SK-N-SH treated with all-trans-retinoic acid at 6 μM for 48 hours (cell line): ENCODE data around the gene SLC19A1.

Experiments used
- ATAC-seq: fragments of 200-7000 bp; cut with Tn5 transposase; 3 replicates; pipeline ENCODE4 v1.9.1; 2020; ENCODE audit warnings: mild to moderate bottlenecking, moderate library complexity
- ARNTL ChIP-seq: fragments of 450-650 bp; formaldehyde crosslinking; IDR thresholded peaks from 2 replicates; pipeline ENCODE4 v1.5.0; 2020; ENCODE audit warnings: low read depth, mild to moderate bottlenecking, moderate library complexity, borderline replicate concordance
- BACH2 ChIP-seq: fragments of 250-450 bp; sonication (Bioruptor Pico); IDR thresholded peaks from 2 replicates; pipeline ENCODE4 v1.9.0; 2021; ENCODE audit warnings: mild to moderate bottlenecking, borderline replicate concordance
- CSDC2 ChIP-seq: fragments of 250-450 bp; sonication (Bioruptor Pico); IDR thresholded peaks from 2 replicates; pipeline ENCODE4 v1.5.0; 2020; ENCODE audit warnings: mild to moderate bottlenecking, moderate library complexity
- GLIS3 ChIP-seq: fragments of 250-450 bp; sonication (Bioruptor Pico); IDR thresholded peaks from 2 replicates; pipeline ENCODE4 v1.5.0; 2020; ENCODE audit warnings: mild to moderate bottlenecking, moderate library complexity
- PPARA ChIP-seq: fragments of 250-450 bp; sonication (Bioruptor Pico); IDR thresholded peaks from 2 replicates; pipeline ENCODE4 v1.5.0; 2020; ENCODE audit warnings: mild to moderate bottlenecking, borderline replicate concordance
- RARB ChIP-seq: fragments of 250-450 bp; sonication (Bioruptor Pico); IDR thresholded peaks from 2 replicates; pipeline ENCODE4 v1.8.0; 2021; ENCODE audit warnings: mild to moderate bottlenecking, moderate library complexity
- SNAI2 ChIP-seq: fragments of 250-450 bp; sonication (Bioruptor Pico); IDR thresholded peaks from 2 replicates; pipeline ENCODE4 v1.5.0; 2020; ENCODE audit warnings: mild to moderate bottlenecking, moderate library complexity
- TCF4 ChIP-seq: fragments of 250-450 bp; sonication (Bioruptor Pico); IDR thresholded peaks from 2 replicates; pipeline ENCODE4 v1.8.0; 2021; ENCODE audit warnings: mild to moderate bottlenecking, moderate library complexity, borderline replicate concordance
- TOX ChIP-seq: fragments of 250-450 bp; sonication (Bioruptor Pico); IDR thresholded peaks from 2 replicates; pipeline ENCODE4 v1.8.0; 2021; ENCODE audit warnings: mild to moderate bottlenecking, moderate library complexity, borderline replicate concordance
- ZC3H10 ChIP-seq: fragments of 250-450 bp; sonication (Bioruptor Pico); IDR thresholded peaks from 2 replicates; pipeline ENCODE4 v1.5.1; 2021; ENCODE audit warnings: mild to moderate bottlenecking, moderate library complexity
- ZFP30 ChIP-seq: fragments of 450-650 bp; formaldehyde crosslinking; IDR thresholded peaks from 2 replicates; pipeline ENCODE4 v1.5.0; 2022; ENCODE audit warnings: mild to moderate bottlenecking, moderate library complexity
- ZNF70 ChIP-seq: fragments of 450-650 bp; formaldehyde crosslinking; IDR thresholded peaks from 2 replicates; pipeline ENCODE4 v1.5.0; 2020; ENCODE audit warnings: mild to moderate bottlenecking, moderate library complexity
- ZNF8 ChIP-seq: fragments of 450-650 bp; formaldehyde crosslinking; IDR thresholded peaks from 2 replicates; pipeline ENCODE4 v1.5.0; 2020; ENCODE audit warnings: mild to moderate bottlenecking, moderate library complexity
- TF ChIP-seq, protein P1 (sequence below): fragments of 250-450 bp; sonication (Bioruptor Pico); IDR thresholded peaks from 2 replicates; pipeline ENCODE4 v1.5.1; 2020; ENCODE audit warnings: low read depth, mild to moderate bottlenecking, moderate library complexity
- TF ChIP-seq, protein P2 (sequence below): fragments of 250-450 bp; sonication (Bioruptor Pico); IDR thresholded peaks from 2 replicates; pipeline ENCODE4 v1.8.0; 2021; ENCODE audit warnings: low read depth, mild to moderate bottlenecking, moderate library complexity, borderline replicate concordance
- TF ChIP-seq, protein P3 (sequence below): fragments of 250-450 bp; sonication (Bioruptor Pico); IDR thresholded peaks from 2 replicates; pipeline ENCODE4 v1.5.1; 2021; ENCODE audit warnings: mild to moderate bottlenecking, moderate library complexity
- TF ChIP-seq, protein P4 (sequence below): fragments of 250-450 bp; sonication (Bioruptor Pico); IDR thresholded peaks from 2 replicates; pipeline ENCODE4 v1.5.0; 2020; ENCODE audit warnings: mild to moderate bottlenecking, moderate library complexity
- TF ChIP-seq, protein P5 (sequence below): fragments of 250-450 bp; sonication (Bioruptor Pico); IDR thresholded peaks from 2 replicates; pipeline ENCODE4 v1.8.0; 2020; ENCODE audit warnings: mild to moderate bottlenecking, moderate library complexity, borderline replicate concordance

The SLC19A1 gene

DNA sequence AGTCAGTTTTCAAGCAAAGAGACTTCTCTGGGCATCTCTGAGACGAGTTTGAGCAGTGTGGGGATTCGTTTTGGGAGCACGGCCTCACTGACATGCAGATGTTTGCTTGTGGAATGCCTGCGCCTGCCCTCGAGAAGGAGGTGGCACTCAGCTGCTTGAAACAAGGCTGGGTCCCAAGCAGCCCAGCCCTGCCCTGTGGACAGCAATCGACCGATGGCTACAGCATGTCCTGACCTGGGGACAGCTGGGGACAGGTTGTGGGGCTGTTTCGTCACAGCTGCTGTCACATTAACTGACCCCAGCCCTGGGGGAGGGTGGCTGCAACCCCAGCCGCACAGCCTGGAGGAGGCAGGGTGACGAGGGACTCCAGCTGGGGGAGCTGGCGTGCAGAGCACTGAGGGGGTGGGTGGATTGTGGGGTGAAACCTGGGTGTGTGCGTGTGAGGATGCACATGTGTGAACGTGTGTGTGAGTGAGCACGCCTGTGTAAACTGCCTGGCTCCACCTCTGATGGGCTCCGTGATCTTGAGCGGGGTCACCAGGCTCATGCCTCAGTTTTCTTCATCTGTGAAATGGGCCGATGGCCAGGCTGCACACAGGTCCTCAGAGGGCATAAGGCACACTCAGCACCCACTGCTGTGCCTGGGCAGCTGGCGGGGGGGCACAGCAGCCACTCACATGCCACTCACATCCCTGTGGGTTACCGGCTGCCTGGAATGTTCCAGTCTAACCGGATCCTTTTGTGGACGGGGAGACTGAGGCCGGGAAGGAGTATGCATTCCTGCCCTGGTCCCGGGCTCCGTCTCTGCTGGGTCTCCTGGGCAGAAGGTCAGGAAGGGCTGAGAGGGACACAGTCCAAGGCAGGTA is 87.9 kb downstream of the SLC19A1 start:
- ATAC-seq: no peak
- TF ChIP-seq GLIS3 (CRISPR knock-in tag) (no peak), ARNTL (CRISPR knock-in tag) (no peak), PPARA (CRISPR knock-in tag) (no peak), BACH2 (CRISPR knock-in tag) (no peak), ZNF70 (CRISPR knock-in tag) (no peak), ZNF8 (CRISPR knock-in tag) (no peak), ZC3H10 (CRISPR knock-in tag) (no peak), TCF4 (CRISPR knock-in tag) (no peak), SNAI2 (CRISPR knock-in tag) (no peak), TOX (CRISPR knock-in tag) (no peak), CSDC2 (no peak)
- TF ChIP-seq, protein P1, sequence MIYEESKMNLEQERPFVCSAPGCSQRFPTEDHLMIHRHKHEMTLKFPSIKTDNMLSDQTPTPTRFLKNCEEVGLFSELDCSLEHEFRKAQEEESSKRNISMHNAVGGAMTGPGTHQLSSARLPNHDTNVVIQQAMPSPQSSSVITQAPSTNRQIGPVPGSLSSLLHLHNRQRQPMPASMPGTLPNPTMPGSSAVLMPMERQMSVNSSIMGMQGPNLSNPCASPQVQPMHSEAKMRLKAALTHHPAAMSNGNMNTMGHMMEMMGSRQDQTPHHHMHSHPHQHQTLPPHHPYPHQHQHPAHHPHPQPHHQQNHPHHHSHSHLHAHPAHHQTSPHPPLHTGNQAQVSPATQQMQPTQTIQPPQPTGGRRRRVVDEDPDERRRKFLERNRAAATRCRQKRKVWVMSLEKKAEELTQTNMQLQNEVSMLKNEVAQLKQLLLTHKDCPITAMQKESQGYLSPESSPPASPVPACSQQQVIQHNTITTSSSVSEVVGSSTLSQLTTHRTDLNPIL (CRISPR knock-in tag): no peak
- TF ChIP-seq, protein P2, sequence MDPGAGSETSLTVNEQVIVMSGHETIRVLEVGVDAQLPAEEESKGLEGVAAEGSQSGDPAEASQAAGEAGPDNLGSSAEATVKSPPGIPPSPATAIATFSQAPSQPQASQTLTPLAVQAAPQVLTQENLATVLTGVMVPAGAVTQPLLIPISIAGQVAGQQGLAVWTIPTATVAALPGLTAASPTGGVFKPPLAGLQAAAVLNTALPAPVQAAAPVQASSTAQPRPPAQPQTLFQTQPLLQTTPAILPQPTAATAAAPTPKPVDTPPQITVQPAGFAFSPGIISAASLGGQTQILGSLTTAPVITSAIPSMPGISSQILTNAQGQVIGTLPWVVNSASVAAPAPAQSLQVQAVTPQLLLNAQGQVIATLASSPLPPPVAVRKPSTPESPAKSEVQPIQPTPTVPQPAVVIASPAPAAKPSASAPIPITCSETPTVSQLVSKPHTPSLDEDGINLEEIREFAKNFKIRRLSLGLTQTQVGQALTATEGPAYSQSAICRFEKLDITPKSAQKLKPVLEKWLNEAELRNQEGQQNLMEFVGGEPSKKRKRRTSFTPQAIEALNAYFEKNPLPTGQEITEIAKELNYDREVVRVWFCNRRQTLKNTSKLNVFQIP (CRISPR knock-in tag): no peak
- TF ChIP-seq, protein P3, sequence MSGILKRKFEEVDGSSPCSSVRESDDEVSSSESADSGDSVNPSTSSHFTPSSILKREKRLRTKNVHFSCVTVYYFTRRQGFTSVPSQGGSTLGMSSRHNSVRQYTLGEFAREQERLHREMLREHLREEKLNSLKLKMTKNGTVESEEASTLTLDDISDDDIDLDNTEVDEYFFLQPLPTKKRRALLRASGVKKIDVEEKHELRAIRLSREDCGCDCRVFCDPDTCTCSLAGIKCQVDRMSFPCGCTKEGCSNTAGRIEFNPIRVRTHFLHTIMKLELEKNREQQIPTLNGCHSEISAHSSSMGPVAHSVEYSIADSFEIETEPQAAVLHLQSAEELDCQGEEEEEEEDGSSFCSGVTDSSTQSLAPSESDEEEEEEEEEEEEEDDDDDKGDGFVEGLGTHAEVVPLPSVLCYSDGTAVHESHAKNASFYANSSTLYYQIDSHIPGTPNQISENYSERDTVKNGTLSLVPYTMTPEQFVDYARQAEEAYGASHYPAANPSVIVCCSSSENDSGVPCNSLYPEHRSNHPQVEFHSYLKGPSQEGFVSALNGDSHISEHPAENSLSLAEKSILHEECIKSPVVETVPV: no peak
- TF ChIP-seq, protein P4, sequence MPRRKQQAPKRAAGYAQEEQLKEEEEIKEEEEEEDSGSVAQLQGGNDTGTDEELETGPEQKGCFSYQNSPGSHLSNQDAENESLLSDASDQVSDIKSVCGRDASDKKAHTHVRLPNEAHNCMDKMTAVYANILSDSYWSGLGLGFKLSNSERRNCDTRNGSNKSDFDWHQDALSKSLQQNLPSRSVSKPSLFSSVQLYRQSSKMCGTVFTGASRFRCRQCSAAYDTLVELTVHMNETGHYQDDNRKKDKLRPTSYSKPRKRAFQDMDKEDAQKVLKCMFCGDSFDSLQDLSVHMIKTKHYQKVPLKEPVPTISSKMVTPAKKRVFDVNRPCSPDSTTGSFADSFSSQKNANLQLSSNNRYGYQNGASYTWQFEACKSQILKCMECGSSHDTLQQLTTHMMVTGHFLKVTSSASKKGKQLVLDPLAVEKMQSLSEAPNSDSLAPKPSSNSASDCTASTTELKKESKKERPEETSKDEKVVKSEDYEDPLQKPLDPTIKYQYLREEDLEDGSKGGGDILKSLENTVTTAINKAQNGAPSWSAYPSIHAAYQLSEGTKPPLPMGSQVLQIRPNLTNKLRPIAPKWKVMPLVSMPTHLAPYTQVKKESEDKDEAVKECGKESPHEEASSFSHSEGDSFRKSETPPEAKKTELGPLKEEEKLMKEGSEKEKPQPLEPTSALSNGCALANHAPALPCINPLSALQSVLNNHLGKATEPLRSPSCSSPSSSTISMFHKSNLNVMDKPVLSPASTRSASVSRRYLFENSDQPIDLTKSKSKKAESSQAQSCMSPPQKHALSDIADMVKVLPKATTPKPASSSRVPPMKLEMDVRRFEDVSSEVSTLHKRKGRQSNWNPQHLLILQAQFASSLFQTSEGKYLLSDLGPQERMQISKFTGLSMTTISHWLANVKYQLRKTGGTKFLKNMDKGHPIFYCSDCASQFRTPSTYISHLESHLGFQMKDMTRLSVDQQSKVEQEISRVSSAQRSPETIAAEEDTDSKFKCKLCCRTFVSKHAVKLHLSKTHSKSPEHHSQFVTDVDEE: no peak
- TF ChIP-seq, protein P5, sequence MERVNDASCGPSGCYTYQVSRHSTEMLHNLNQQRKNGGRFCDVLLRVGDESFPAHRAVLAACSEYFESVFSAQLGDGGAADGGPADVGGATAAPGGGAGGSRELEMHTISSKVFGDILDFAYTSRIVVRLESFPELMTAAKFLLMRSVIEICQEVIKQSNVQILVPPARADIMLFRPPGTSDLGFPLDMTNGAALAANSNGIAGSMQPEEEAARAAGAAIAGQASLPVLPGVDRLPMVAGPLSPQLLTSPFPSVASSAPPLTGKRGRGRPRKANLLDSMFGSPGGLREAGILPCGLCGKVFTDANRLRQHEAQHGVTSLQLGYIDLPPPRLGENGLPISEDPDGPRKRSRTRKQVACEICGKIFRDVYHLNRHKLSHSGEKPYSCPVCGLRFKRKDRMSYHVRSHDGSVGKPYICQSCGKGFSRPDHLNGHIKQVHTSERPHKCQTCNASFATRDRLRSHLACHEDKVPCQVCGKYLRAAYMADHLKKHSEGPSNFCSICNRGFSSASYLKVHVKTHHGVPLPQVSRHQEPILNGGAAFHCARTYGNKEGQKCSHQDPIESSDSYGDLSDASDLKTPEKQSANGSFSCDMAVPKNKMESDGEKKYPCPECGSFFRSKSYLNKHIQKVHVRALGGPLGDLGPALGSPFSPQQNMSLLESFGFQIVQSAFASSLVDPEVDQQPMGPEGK (CRISPR knock-in tag): no peak

DNA sequence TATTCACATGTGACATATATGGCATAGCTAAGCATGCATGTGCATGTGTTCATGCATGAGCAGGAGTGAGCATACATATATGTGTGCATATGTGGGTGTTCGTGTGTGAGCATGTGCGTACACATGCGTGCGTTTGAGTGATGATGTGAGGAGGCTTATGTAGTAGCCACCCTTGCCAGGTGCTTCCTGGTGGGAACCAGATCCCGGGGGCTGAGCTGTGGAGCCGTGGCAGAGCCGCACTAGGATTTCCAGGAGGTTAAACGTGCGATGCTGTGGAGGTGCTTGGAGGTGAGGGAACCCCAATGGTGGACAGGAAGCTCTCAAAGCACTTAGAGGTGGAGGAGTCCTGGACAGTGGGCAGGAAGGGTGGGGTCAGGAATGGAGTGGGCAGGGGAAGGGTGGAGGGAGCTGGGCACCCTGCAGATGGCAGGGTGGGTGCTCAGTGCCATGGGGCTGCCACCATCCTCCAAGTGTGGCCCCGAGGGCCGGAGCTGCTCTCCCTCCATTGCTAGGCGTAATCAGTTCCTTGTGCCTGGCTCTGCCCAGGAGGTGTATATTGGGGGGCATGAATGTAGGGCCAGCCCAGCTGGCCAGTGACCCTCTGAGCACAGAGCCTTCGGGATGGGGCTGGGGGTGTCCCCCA is 88.8 kb downstream of the SLC19A1 start:
- TF ChIP-seq TCF4 (CRISPR knock-in tag) (no peak), PPARA (CRISPR knock-in tag) (no peak), ZFP30 (CRISPR knock-in tag) (no peak), GLIS3 (CRISPR knock-in tag) (no peak), RARB (CRISPR knock-in tag) (no peak)
- TF ChIP-seq, protein P1 (CRISPR knock-in tag): no peak
- no peak for ATAC-seq
